ENCODE data around the gene DHH.

DNA sequence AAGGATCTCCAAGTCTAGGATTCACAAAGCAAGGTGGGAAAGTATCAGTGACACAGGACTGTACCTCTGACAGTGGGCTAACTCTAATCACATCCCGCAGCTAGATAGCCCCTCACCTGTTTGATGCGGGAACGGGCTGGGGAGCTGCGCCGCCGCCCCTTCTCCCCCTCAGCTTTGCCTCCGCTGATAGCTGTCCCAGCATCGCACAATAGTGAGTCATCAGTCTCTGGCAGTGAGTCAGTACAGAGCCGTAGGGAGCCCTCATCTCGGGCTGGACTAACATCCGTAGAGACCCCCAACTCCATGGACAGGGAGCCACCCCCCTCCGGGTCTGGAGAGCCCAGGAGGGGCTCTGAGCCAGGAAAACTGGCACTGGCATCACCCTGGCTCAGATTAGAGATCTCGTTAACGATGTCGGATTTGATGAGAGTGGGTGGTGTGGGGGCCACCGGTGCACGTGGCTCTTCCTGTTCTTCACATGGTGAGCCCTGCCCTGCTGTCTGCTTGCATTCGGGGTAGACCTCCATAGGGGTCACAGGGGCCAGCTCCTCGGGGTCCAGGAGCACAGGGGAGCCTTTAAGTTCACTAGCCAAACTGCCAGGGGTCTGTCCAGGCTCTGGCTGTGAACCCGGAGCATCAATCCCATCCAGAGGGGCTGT, 44.9 kb downstream of the DHH start:
- TF ChIP-seq, protein P1, sequence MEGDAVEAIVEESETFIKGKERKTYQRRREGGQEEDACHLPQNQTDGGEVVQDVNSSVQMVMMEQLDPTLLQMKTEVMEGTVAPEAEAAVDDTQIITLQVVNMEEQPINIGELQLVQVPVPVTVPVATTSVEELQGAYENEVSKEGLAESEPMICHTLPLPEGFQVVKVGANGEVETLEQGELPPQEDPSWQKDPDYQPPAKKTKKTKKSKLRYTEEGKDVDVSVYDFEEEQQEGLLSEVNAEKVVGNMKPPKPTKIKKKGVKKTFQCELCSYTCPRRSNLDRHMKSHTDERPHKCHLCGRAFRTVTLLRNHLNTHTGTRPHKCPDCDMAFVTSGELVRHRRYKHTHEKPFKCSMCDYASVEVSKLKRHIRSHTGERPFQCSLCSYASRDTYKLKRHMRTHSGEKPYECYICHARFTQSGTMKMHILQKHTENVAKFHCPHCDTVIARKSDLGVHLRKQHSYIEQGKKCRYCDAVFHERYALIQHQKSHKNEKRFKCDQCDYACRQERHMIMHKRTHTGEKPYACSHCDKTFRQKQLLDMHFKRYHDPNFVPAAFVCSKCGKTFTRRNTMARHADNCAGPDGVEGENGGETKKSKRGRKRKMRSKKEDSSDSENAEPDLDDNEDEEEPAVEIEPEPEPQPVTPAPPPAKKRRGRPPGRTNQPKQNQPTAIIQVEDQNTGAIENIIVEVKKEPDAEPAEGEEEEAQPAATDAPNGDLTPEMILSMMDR (IDR thresholded peaks at IDR 0.05; ENCODE audit: low read depth, low read length) = no peak
- TF ChIP-seq POLR2A (IDR thresholded peaks at IDR 0.05; ENCODE audit: extremely low read depth, insufficient read length) (no peak), MAX (IDR thresholded peaks at IDR 0.05; ENCODE audit: low read depth, low read length) (no peak)

Data from NB4 (cell line).